ENCODE measurements around the gene HOXB2. TPM values are rescaled to one million over a fixed set of nuclear protein-coding genes. Genes with fewer than 3 reads are reported as not detected.

HOXB2 gene
- total RNA-seq (3.1 TPM), polyA plus RNA-seq (18.6 TPM)

DNA sequence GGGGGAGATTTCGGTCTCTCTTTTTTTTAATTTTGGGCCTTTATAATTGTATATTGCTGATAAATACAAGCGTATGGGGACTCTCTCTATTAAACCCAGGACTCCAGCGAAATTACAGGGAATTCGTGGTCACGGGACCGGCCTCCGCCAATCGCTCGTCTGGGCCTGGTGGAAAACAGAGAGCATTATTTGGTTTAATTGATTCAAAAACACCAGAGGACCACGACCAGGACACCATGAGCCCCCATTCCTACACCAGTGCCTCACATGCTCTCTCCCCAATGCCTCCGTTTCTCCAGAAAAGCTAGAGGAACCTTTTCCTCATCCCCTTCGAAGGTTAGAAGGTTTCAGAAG, at the start of gene HOXB2:
TSS of gene HOXB2 (minus strand) at position 88 of the 354 bp plus-strand sequence. CDS start 198 bp downstream, outside the sequence.
- no peak for DNase-seq (ENCODE audit: extremely low spot score)
- H3K36me3 ChIP-seq (ENCODE audit: insufficient read depth), result no peaks in the 10 kb centered on the region
- WGBS, result 50% methylated on average over 12 of the region's 12 CpGs
- peak within 1 kb of the TSS; percentile 84 for H3K27ac ChIP-seq (ENCODE audit: low read depth)
- peak within 1 kb of the TSS; percentile 64 for H3K4me3 ChIP-seq (ENCODE audit: low read depth, low read length)
- H3K4me1 ChIP-seq (ENCODE audit: insufficient read depth), result no peaks in the 10 kb centered on the region

DNA sequence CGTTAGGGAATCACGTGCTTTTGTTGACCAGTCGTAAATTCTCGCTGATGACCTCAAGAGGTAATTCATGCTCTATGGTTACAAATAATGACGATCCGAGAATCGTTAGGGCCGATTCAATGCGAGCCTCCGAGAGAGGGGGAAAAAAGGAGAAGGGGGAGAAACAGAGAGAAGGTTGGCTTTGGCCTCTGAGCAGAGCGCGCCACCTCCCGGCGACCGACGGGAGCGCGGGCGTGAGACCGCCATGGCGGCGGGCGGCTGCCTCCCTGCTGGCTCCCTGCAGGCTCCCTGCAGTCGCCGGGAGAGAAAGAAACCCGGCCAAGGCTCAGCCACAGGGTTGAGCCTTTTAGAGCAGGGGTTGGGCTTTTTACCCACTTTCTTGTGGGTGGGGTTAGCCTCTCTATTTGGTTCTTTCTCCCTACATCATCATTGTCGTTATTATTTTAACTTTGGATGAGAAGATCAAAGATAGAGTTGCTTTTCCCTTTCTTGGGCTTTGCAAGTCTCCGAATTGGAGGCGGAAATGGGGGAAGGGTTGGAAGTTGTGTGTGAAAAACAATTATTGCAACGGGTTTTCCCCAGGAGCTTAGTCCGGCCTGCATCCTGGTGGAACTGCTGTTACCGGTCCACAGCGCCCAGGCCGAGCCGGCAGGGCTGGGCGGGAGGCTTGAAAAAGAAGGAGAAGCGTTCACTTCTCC, 49.1 kb upstream of the HOXB2 start:
- H3K4me3 ChIP-seq (ENCODE audit: low read depth, low read length), result no peak overlapping the region
- no peak for DNase-seq (ENCODE audit: extremely low spot score)
- 13% methylated on average over 37 of the region's 37 CpGs for WGBS
- no peaks in the 10 kb centered on the region for H3K36me3 ChIP-seq (ENCODE audit: insufficient read depth)
- no peaks in the 10 kb centered on the region for H3K4me1 ChIP-seq (ENCODE audit: insufficient read depth)
- H3K27ac ChIP-seq (ENCODE audit: low read depth), result no peak overlapping the region

DNA sequence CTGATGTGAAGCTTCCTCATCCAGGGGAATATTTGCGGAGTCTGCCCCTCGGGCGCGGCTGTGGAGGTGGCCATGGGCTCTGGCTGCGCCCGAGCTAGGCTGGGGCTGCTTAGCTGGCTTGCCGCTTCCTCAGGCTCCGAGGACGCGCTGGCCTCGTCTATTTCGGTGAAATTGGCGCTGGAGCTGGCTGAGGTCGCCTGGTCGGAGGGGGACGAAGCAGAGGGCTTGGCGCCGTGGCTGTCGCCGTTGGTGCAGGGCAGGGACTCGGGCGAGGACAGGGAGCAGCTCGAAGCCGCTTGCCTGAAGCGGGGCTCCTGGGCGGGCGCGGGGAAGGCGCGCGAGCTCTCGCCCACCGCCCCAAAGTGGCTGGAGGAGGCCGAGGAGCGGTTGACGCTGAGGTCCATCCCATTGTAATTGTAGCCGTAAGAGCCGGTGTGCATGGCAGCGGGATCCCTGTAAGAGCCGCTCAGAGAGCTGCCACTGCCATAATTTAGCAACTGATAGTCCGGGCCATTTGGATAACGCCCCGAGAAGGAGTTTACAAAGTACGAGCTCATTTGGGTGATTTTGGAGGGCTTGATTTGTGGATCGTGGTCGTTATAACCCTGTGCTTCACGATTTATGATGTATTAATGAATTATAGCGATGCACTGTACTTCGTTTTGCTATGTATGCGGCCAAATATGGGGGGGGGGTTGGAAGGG, 48.4 kb upstream of the HOXB2 start, which contains the start of gene HOXB5:
TSS of gene HOXB5 (minus strand) at position 654 of the 704 bp plus-strand sequence. CDS start at position 557, 97 bp downstream.
- H3K36me3 ChIP-seq (ENCODE audit: insufficient read depth), result no peaks in the 10 kb centered on the region
- H3K27ac ChIP-seq (ENCODE audit: low read depth), result no peak within 1 kb of the TSS
- DNase-seq (ENCODE audit: extremely low spot score), result no peak
- H3K4me1 ChIP-seq (ENCODE audit: insufficient read depth), result no peaks in the 10 kb centered on the region
- WGBS, result 9% methylated on average over 50 of the region's 50 CpGs
- H3K4me3 ChIP-seq (ENCODE audit: low read depth, low read length), result no peak within 1 kb of the TSS

DNA sequence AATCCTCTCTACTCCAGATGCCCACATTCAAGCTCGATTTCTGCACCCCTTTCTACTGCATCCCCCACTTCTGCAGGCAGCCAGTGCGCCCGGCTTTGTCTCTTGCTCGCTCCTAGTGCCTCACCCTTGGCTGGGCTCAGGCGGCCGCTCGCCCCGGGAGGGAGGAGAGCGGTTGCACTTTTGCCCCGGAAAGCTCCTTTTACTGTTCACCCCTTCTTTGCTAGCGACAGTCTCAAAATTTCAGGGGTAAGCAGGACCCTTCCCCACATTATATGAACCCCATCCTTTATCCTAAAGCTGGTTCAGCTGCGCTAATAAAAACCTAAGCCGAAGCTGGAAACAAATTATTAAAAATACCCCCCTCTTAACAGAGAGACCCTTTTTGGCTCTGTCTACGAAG, 47.7 kb upstream of the HOXB2 start:
- Histone ChIP-seq H3K4me3 (ENCODE audit: low read depth, low read length) (no peak overlapping the region), H3K27ac (ENCODE audit: low read depth) (no peak overlapping the region), H3K36me3 (ENCODE audit: insufficient read depth) (no peaks in the 10 kb centered on the region), H3K4me1 (ENCODE audit: insufficient read depth) (no peaks in the 10 kb centered on the region)
- WGBS, result 18% methylated on average over 14 of the region's 14 CpGs
- DNase-seq (ENCODE audit: extremely low spot score), result no peak

DNA sequence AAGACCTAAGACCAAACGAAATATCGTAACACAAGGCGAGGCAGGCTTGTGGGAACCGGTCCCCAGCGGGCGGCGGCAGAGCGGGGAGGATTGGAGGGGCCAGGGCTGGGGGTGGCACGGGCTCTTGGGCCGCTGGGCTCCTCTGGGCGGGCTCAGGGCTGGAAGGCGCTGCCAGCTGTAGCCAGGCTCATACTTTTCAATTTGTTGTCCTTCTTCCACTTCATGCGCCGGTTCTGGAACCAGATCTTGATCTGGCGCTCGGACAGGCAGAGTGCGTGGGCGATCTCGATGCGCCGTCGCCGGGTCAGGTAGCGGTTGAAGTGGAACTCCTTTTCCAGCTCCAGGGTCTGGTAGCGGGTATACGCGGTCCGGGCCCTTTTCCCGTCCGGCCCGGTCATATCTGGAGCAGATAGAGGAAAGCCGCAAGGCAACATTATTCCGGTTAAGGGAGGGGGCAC, 47.2 kb upstream of the HOXB2 start:
- H3K4me1 ChIP-seq (ENCODE audit: insufficient read depth), result no peaks in the 10 kb centered on the region
- no peaks in the 10 kb centered on the region for H3K36me3 ChIP-seq (ENCODE audit: insufficient read depth)
- DNase-seq (ENCODE audit: extremely low spot score), result no peak
- no peak overlapping the region for H3K4me3 ChIP-seq (ENCODE audit: low read depth, low read length)
- 32% methylated on average over 33 of the region's 33 CpGs for WGBS
- no peak overlapping the region for H3K27ac ChIP-seq (ENCODE audit: low read depth)

DNA sequence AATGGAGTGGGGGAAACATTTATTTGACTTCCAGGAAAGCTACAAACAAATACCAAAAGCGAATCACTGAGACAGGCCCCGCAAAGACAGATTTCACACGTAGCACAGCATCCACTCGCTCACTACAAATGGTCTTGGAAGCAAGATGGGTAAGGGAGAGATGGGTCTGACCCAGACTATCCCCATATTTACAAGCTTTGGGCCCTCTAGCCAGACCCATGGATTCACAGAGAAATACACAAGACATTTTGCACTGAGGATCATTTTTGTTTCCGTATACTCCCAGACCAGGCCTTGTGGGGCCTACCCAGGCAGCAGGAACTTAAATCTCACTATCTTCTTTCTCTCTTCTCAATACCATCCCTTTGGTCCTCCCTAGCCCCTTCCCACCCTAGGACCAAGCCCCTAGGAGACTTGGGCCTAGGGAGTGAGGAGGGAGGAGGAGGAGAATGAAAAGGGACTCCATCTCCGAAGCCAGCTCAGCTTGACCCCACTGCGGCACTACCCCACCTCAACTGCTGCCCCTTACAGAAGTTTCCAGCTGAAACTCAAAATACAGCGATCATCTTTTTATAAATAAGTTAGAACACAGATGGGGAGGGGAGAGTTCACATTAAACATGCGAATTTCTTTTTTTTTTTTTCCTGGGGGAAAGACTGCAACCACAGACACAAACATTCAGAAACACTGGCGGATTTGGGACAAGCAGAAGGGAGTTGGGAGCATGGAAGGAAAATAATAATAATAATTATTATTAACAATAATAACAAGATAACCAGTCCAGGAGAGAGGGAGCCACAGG, 46.5 kb upstream of the HOXB2 start:
- H3K27ac ChIP-seq (ENCODE audit: low read depth), result no peak overlapping the region

DNA sequence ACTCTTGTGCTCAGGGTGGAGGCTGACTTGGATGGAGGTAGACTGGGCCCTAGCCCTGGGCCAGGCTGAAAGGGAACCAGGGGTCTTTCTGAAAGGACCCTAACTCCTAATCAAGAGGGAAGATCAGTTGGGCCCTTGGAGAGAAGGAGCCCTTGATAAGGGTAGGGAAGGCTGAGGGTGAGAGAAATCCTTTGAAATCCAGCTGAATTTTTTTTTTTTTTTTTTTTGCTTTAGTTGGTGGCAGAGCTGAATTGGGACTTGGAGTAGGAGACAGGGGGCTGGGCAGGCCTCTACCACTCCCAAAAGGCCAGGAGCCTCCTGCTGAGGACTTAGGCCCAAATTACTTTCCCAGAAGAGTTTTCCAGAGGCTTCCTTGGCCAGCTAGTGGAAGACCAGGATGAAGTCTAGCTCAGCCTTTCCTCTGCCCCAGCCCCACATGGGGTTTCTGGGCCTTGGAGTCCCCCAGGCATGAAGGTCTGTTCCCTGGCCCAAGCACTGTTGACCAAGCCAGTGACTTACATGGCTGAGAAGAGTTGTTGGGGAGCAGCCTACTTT, 45.8 kb upstream of the HOXB2 start:
- no peak overlapping the region for H3K27ac ChIP-seq (ENCODE audit: low read depth)
- no peak overlapping the region for H3K4me3 ChIP-seq (ENCODE audit: low read depth, low read length)

More for the DNA sequence above, 46.5 kb upstream of the HOXB2 start:
- no peak for DNase-seq (ENCODE audit: extremely low spot score)
- Histone ChIP-seq H3K4me3 (ENCODE audit: low read depth, low read length) (no peak overlapping the region), H3K36me3 (ENCODE audit: insufficient read depth) (no peaks in the 10 kb centered on the region), H3K4me1 (ENCODE audit: insufficient read depth) (no peaks in the 10 kb centered on the region)
- 89% methylated on average over 10 of the region's 10 CpGs for WGBS

DNA sequence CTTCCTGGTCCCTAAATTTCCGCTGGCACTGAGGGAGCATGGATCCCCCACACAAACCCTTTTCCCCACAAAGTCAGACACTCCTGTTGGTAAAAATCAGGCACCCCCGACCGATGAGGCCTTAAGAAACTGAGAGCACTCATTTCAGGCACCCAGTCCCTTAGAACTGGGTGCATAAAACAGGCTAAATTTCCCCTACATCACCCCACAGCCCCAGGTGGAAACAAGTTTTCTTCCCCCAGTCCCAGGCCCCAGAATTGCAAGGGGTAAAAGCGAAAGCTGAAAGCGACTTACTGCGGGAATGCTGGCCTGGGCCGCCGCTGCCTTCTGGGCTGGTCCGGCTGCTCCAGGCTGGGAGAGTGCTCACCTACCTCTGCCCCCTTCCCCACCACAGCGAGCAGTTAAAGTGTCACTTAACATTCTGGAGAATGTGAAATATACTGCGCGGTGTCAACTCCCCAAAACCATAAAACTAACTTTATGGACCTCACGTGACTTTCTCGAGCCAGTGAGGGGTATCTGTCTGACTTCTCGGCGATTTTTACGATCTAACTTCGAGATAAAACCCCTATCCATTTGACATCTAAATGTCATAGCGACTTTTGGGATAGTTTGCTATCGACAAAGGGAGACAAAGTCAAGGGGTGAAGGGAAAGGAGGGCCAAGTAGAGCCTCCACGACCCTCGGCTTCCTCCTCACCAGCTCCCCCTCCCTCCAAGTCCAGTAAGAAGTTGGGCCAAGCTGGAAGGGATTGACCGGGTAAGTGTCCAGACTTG, 45.1 kb upstream of the HOXB2 start, which contains the start of gene HOXB3:
TSS of gene HOXB3 (minus strand) at position 411 of the 776 bp plus-strand sequence. CDS start 37,767 bp downstream, outside the sequence.
- DNase-seq (ENCODE audit: extremely low spot score), result no peak
- 48% methylated on average over 23 of the region's 23 CpGs for WGBS
- no peak within 1 kb of the TSS for H3K4me3 ChIP-seq (ENCODE audit: low read depth, low read length)
- no peaks in the 10 kb centered on the region for H3K4me1 ChIP-seq (ENCODE audit: insufficient read depth)
- no peaks in the 10 kb centered on the region for H3K36me3 ChIP-seq (ENCODE audit: insufficient read depth)
- no peak within 1 kb of the TSS for H3K27ac ChIP-seq (ENCODE audit: low read depth)

More for the DNA sequence above, 45.8 kb upstream of the HOXB2 start:
- H3K4me1 ChIP-seq (ENCODE audit: insufficient read depth), result no peaks in the 10 kb centered on the region
- no peak for DNase-seq (ENCODE audit: extremely low spot score)
- H3K36me3 ChIP-seq (ENCODE audit: insufficient read depth), result no peaks in the 10 kb centered on the region

DNA sequence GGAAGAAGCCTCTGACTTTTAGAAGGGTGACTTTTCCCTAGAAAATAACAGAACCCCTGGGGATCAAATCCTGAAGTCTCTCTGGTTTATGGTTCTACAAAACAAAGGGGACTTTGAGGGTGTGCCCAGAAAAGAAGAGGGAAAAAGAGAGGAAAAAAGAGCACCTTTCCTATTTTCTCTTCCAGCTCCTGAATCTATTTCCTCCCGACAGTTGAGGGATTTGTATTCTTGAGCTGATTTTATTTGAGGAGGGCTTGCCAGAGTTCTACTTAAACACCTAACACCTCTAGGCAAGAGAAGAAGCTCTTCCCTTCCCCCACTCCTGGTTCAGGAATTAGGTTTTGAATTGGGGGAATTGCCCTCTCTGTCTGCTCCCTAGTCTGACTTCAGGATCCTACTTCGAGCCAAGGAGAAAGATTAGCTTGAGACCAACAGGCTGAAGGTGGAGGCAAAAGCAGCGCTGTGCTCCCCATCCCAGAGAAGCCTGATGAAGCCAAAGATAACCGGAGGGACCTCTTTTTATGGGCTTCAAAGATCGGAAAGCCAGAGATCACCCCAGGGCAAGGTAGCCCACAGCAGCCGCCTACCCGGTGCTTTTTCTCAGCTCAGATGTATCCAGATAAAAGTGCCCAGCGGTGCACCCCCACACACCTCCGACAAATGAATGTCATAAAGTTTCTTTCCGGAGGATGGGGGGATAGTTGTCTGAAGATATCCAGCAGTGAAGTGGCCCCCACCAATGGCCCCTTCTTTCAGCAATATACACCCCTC, 44.3 kb upstream of the HOXB2 start:
- DNase-seq (ENCODE audit: extremely low spot score), result no peak
- WGBS, result 29% methylated on average over 10 of the region's 10 CpGs
- H3K4me3 ChIP-seq (ENCODE audit: low read depth, low read length), result no peak overlapping the region
- no peaks in the 10 kb centered on the region for H3K4me1 ChIP-seq (ENCODE audit: insufficient read depth)
- no peak overlapping the region for H3K27ac ChIP-seq (ENCODE audit: low read depth)
- H3K36me3 ChIP-seq (ENCODE audit: insufficient read depth), result no peaks in the 10 kb centered on the region

DNA sequence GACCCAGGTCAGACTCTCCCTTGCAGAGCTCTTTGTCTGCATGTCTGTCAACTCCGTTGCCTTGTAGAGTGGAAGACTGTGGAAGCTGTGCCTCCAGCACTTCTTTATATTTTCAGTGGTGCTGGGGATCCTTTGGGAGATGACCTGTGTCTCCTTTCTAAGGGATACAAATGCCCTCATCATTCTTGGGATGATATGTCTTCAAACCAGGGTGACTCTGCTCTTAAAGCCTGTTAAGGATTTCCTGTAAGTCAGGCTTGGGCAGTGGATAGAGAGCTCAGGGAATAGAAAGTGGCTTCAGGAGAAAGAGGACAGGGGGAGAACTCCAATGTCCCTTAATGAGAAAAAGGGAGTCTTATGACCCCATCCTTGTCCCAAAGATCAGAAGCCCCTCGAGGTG, 43.6 kb upstream of the HOXB2 start:
- Histone ChIP-seq H3K27ac (ENCODE audit: low read depth) (no peak overlapping the region), H3K4me1 (ENCODE audit: insufficient read depth) (no peaks in the 10 kb centered on the region)

DNA sequence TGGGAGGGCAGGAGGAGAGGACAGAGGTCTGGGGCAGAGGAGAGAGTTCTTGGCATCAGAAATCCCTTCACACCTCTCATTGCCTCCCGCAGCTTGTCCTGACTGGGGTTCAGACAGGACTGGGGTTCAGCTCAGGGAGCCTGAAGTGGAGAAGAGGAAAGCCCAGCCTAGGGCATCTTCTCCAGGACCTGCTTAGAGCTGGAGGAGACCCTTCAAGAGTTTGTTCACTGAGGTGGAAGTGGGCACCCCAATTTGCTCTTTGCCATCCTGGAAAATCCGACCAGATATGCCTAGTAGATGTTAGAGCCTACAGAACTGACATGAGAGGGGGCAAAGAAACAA, 43.1 kb upstream of the HOXB2 start:
- no peak for DNase-seq (ENCODE audit: extremely low spot score)
- 47% methylated on average over 2 of the region's 2 CpGs for WGBS
- H3K4me3 ChIP-seq (ENCODE audit: low read depth, low read length), result no peak overlapping the region
- H3K27ac ChIP-seq (ENCODE audit: low read depth), result no peak overlapping the region
- no peaks in the 10 kb centered on the region for H3K36me3 ChIP-seq (ENCODE audit: insufficient read depth)
- no peaks in the 10 kb centered on the region for H3K4me1 ChIP-seq (ENCODE audit: insufficient read depth)

More for the DNA sequence above, 43.6 kb upstream of the HOXB2 start:
- Histone ChIP-seq H3K4me3 (ENCODE audit: low read depth, low read length) (no peak overlapping the region), H3K36me3 (ENCODE audit: insufficient read depth) (no peaks in the 10 kb centered on the region)
- no peak for DNase-seq (ENCODE audit: extremely low spot score)
- WGBS, result 32% methylated on average over 2 of the region's 2 CpGs

DNA sequence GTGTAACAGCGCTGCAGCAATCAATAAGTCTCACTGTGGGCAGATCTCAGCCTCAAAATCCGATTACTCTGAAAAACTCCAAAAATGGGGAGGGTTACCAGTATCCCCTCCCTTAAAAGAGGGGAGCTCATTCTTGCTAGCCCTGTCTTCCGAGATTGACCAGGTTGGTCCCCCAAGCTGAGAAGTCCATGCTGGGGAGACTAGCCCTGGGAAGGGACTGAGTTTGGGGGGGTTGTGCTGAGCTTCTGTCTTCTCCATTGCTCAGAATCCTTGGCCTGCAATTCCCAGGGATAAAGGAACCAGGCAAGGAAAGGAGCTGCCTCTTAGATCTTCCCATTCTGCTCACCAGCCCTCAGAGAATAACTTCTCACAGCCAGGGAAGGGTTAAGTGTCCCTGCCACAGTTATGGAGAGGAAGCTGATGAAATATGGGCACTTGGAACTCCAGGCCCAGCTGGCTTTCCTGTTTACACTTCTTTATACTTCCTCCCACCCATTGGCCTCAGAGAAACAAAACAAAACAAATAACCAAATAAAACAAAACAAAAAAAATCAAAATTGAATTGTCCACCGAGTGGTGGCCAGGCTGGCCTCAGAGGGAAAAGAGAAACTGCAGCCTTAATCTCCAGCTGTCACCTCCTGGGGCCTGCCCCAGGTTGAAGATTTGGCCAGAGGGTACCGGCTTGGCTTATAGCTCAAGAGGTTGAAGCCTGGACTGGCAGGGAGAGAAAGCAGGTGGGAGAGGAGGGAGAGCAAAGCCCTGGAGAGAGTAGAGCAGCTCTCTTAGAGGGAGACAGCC, 42.6 kb upstream of the HOXB2 start:
- no peak for DNase-seq (ENCODE audit: extremely low spot score)
- 37% methylated on average over 5 of the region's 5 CpGs for WGBS
- no peaks in the 10 kb centered on the region for H3K4me1 ChIP-seq (ENCODE audit: insufficient read depth)
- no peak overlapping the region for H3K27ac ChIP-seq (ENCODE audit: low read depth)
- H3K36me3 ChIP-seq (ENCODE audit: insufficient read depth), result no peaks in the 10 kb centered on the region
- no peak overlapping the region for H3K4me3 ChIP-seq (ENCODE audit: low read depth, low read length)
